GM21367 (cell line): ENCODE data around the gene PIP4K2A.

ENCODE experiments used
- ATAC-seq: cut with Tn5 transposase; IDR thresholded peaks from one replicate; pipeline ENCODE4 v1.9.1; 2021; ENCODE audit not compliant: unreplicated experiment

PIP4K2A gene

DNA sequence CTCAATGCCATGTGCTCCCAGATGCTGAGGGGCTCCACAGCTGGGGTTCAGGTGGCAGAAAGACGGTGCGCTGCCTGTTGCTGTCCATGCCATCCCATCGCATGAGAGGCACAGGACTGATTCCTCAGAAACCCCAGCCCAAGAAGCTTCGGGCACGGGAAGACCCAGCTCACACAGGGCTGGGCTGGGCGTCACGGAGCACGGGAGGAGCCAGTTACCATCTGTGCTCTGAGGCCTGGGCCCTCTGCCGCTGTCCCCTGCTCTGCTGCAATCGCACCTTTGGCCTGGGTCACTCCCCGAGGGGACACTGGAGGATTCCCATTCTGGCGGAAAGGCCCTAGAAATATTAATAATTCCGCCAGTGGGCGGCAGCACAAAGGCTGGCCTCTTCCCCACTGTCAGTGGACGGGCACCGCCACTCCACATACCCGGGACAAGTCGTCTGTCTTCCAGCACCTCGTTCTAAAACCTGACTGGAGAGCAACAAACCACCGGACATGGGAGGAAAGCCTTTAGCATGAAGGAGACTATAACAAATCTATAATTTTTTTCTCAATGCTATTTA lies 92.1 kb downstream of the PIP4K2A start:
- ATAC-seq: no peak

DNA sequence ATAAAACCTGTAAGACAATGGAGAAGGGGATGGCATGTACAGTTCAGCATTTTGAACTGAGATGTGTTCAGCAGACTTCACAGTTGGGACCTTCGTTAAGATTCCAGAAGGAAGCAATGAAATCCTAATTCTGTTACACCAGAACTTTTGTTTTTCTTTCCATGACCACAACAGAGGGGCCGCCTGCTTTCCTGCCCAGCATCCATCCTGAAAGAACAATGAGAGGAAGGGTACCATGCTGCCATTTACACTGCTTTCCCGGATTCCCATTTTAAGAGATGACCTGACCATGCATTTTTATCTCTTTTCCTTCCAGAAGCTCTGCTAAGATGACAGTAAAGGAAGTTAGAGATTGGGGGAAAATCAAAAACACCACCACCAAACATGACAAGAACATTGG lies 92.7 kb downstream of the PIP4K2A start:
- no peak for ATAC-seq

DNA sequence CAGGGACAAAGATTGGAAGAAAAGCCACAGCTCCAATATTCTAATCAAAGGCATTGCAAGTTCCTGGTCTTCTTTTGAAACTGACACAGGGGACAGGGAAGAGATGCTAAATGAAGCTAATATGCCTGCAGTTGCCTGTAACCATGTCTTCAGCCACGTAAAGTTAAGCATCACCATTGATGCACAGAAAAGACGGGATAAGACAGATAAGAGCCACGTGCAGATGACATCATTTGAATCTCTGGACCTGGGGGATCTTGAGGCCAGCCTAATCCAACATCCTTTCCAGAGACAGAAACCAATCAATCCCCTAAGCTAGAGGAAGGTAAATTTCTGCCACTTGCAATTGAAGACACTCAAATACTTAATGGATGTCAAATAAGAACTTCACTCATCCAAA lies 93.4 kb downstream of the PIP4K2A start:
- no peak for ATAC-seq

DNA sequence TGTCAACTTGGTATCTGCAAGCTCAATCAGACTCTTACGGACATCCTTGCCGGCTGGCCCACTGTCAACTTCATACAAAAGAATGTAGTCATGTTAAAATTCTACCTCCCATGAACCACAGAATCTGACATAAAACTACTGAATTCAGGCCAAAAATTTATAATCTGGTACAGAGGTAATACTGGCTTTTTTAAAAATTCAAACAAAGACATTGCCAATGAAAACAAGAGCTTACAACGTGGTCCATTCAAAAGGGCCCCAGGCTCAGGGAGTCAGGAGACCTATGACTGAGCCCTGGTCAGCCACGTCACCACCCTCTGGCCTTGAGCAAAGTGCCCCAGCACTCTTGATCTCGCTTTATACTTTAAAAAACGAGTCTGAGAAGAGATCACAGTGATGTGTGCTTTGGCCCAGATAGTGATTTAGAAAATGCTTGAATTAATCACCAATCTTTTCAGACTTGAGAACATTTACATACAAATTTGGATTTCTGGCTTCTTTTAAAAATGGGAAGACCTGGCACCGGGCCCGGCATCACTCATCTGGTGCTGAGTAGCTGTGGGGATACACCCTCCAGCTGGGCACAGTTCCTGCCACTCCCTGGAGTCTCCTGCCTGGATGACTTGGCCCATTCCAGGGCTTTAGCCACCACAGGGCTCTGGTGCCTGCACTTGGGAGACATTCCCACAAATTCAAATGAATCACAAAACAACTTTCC lies 94.1 kb downstream of the PIP4K2A start:
- no peak for ATAC-seq

DNA sequence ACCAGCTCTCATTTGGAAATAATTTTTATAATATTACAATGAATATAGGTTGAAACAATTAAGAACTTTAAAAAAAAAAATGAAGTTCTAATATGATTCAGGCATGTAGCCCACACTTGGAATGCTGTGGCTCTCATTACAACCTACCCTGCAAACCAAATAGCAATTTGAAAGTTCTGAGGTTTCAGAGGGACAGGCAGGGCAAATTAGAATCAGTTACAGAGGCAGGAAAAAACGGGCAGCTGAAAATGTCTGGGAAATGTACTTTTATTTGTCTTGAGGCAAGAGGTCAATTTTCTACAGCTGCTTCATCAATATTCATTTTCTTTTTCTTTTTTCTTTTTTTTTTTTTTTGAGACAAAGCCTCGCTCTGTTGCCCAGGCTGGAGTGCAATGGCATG lies 95.3 kb downstream of the PIP4K2A start:
- no peak for ATAC-seq

DNA sequence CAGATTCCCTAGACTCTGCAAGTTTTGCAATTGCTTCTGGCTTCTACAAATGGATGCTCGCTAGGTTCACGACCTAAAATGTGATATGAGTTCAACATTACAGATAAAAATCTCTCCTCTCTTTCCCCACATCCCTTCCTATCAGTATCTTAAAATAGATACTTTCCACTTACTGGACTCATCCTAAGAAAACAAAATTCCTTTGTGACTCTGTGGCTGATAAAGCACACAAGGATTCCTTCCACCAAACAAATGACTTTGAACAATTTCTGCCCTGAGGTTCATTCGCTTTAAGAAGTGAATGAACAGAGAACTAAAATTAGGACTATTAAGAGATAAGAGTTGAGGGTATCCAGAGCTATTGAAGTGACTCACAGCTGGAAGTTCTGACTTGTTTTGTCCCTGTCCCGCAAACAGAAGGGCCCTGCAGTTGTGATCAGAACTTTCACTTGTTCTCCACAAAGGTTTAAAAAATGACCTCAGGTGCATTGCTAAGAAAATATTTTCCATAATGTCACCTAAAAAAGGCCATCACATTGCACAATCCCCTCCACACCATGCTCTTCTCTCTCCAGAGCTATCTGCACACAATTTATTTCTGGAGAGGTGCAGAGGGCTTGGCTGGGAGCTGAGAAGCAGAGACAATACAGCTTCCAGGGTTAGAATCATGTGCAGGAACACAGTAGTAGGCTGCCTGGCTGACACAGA lies 96.1 kb downstream of the PIP4K2A start:
- no peak for ATAC-seq

DNA sequence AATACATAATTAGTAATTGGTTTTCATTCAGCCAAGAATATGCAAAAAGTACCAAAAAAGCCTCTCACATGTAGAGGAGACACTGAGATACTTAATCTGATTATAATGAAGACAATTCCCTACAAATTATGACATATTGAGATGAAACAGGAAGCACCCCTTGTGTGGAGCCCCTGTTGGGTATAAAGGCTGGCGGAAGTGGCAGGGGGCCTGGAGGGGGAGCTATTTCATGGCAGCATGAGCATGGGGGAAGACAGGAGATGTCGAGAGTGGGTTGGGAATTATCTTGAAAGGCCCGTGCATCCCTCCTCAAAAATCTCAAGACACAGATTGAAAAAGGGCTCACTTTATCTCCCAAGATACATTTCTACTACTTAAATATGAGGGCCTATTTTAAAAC lies 96.9 kb downstream of the PIP4K2A start:
- ATAC-seq: no peak

DNA sequence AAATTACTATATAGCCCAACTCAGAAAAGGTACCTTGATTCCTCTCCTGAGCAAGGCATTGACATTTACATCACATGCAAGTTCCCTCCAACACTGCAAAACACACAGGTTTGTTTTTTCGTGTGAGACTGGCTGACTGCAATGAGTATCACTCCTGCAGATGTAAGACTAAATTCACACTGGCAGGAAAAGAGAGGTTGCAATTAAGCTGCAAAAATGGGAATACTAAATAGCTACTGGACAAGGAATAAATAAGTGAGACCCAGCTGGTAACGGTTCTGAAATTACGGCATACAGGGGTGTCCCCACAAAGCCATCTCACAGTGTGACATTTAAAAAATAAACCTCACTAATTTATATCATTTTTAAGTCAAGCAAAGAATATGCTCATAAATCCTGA lies 97.3 kb downstream of the PIP4K2A start:
- no peak for ATAC-seq

DNA sequence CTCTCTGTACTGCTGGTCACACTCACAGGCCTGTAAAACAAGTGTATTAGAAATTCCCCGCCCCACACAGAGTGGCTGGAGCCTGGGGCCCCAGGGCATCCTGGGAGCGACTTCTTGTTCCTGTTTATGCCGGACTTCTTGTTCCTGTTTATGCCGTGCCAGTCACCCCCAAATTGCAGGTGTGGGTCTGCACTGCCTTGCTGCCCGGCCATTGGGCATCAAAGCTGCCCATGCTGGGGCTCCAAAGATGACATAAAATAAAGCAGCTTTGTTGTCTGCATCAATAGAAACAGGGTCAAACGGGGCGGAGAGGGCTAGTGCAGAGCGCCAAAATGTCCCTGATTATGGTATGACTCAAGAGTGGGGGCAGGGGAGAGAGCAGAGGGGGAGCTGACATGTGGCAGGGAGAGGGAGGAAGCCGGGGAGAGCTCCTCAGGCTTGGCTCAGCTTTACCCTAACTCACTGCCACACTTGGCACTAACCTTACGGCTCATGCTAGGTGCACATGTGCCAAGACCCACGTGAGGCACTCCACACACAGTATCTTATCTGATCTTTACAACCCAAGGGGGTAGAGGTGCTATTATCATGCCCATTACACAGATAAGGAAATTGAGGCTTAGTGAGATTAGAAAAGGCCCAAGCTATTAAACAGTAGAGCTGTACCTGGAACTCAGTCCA lies 98.4 kb downstream of the PIP4K2A start:
- peak; percentile 54 for ATAC-seq

DNA sequence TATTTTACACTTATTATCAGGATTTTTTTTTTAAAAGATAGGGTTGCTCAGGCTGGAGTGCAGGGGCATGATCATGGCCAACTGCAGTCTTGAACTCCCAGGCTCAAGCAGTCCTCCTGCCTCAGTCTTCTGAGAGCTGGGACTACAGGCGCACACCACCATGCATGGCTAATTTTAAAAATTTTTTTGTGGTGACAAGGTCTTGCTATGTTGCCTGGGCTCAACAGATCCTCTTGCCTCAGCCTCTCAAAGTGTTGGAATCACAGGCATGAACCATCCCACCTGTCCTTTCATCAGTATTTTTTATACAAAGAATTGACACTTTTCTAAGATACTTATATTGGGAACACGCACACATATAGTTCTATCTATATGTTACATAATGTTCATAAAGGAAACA lies 99.3 kb downstream of the PIP4K2A start:
- ATAC-seq: no peak

DNA sequence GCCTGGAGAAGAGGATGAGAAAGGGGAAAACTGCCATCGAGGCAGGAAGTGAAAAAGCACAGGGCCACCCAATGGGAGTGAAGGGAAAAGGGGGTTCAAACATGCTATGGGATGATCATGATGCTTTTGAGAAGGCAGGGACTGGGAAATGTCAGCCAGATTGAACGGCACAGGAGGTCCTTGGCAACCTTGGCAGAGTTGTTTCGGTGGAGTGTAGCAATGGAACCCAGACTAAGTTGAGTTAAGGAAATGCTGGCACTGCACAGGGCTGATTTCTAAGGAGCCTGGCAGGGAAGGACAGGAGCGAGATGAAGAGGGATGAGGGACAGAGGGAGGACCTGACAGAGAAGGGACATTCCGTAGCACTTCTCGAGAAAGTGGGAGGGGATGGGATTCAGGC lies 101.4 kb downstream of the PIP4K2A start:
- ATAC-seq: no peak

DNA sequence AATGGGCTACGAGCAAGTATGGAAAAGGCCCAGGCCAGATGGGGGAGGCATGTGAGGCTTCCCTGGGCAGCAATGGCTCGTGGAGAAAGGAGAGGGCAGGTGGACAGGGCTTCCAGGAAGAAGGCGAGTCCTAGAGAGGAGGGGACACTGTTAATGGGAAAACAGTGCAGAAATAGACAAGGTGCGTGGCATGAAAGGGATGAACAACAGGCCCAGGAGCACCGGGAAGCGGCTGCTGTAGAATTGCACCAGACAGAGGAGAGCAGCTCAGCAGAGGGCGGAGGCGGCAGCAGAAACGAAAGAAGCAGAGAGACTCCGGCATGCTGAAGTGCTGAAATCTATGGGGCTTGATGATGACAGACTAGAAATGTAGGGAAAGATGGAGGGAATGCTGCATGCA lies 102.1 kb downstream of the PIP4K2A start:
- no peak for ATAC-seq

DNA sequence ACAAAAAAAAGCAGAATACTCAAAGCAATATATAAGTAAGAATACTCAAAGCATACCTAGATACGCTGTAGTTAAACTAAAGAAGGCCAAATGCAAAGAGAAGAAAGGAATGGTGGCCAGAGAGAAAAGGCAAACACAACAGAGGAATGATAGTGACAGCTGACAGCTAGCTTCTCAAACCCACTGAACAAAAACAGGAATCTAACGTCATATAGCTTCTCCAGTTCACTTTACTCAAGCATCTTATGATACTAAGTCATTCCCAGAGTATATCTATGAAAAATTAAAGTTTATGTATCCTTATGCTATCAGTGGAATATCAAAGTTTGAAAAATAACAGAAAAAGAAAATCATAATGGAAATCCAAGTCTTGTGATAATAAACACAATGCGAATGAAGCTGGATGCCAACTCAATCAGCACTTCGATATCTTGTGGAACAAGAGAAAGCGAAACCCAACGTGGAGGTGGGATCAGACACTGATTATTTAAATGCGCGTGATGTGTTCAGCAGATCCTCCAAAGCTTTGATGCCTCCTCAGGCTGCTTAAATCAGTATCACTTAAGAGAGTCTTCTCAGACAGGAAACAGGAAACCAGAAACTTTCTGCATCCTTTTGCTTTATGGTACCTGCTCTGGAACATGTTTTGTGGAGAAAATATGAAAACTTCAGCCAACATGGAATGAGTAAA lies 102.8 kb downstream of the PIP4K2A start:
- peak; percentile 38 for ATAC-seq

DNA sequence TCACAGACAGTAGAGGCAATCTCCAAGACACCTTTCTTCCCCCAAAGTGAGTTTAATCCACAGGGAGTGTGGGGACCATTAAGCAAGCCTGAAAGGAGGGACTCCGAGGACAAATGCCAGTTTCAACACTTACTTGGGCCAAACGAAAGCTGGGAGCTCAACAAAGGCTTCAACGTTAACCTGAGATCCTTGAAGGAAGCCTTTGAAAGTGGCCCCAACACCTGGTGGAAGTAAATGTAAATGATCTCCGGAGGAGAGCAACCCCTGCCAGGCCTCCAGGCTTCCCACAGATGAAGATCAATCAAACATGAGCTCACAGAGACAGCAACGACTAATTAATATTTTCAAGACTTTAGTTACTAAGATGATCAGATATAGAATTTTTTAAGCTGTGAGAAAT lies 103.8 kb downstream of the PIP4K2A start:
- no peak for ATAC-seq

DNA sequence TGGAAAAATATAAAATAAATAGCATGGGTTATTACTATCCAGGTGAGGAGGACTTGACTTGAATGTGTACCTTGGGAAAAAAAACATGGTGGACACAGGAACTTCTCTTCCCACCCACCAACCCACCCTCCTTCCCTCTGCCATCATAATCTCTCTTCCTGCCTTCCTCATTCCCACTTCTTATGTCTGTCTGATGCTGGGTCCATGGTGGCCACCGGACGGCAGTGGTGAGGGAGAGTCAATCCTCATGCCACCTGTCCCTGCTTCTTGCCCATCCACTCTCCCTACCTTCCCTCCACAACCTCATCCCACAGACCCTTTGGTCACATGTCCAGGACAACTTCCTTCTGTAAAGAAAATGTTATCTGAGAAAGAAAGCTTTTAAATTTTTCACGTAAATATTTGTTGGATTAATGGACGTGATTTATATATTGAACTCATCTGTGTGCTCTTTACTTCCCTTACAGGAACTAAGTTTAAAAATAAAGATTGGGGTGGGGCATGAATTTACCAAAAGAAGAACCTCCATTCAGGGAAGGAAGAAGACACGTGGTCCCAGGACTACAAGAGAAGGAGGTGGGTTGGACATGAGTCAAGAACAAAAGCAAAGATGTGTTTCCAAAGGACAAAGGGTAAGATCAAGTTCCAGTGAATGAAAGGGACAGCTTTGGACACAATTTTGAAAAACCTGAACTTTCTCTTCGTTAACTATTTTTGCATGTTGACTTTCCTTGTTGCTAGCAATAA lies 104.5 kb downstream of the PIP4K2A start:
- no peak for ATAC-seq

DNA sequence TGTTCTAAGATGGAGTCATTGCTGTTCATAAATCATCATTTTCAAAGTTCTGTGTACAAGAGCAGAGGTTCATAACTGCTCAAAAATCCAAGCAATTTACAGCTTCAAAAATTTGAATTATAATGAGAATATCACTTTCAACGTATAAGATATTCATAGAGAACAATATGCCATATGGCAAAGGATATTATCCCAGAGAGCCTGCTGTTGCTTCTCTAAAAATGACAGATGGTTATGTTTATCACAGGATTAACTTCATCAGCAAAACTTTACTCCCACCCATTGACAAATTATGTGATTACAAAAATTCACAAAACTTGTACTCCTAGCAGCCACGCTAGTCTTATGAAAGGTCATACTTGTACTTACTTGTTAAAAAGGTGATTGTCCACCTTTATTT lies 105.1 kb downstream of the PIP4K2A start:
- ATAC-seq: no peak

DNA sequence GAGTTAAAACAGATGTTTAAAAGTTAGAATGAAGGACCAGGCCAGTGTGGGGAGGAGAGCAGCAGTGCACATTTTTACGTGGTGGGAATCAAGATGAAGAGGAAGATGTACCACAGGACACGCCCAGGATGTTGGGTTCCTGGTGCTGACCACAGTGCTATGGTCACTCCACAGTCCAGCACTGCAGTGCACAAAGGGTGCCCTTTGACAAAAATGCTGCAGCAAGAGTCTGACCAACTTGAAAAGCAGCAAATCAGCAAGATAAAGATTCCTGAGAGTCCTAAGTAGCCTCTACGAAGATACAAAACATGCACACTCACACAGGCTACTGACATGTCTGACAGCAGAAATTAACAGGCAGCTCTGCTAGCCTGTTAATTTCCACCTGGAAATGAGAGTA lies 107.1 kb downstream of the PIP4K2A start:
- ATAC-seq: no peak

DNA sequence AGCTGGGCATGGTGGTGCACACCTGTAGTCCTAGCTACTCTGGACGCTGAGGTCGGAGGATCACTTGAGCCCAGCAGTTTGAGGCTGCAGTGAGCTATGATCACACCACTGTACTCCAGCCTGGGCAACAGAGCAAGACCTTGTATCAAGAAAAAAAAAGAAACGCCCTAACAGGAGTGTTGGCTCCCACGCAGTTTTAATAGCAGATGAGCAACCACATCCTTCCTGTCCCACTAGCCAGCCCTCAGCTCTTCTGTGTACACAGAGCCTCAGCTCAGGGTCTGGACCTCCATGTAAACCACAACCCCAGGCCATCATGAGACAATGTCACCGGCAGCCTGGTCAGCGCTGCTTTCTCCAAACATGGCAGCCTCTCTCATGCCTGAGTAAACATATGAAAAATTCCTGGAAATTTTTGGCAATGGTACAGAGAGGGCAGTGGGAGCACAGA lies 108.2 kb downstream of the PIP4K2A start:
- ATAC-seq: peak; percentile 90

DNA sequence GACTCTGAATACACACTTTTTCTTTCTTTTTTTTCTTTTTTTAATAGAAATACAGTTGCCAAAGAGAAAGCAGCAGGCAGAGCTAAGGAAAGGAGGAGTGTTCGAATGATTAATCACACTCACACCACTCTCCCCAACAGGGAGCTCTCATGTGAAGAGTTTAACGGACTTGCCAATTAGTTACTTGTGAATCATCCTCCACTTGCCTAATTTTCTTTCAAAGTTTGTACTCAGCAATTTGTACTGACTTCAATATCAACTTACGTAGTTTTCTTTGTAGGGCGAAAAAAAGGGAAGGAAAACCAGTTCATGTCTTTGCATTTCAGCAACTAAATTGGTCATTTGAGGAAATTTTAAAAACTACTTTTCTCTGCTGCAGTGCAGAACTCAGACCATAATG lies 109.2 kb downstream of the PIP4K2A start:
- peak; percentile 27 for ATAC-seq

DNA sequence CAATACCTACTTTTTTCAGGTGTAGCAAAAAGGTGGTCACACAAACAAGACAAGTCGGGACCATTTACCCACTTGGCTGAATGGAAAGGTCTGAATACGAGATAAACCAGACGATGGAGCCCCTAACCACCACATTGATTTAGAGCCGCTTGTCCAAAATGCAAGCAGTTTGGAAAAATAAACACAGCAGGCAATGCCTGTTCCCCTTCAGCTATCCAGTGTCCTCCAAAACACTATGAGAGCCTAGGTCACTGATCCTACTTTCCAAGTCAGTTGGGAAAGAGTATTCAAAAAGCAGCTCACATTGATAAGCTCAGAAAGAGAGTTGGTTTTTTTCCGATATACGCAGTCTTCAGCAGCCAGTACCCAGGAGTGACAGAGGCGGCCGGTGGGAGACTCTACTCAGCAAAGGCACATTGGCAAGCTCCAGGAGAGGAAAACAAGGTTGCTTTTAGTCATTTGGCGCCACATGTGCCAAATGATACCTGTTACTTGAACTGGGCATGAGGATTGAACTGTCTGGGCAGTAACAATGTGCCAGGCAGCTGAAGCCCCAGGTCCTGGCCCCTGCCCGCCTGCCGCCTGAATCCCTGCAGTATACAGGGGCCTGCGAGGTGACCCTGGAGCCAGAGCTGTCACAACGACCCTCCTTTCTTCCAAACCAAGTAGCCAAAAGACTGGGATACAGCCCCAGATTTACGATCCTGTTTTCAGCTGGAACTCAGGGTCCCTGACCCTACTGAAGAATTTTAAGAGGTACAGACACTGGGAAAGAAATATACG lies 109.8 kb downstream of the PIP4K2A start:
- ATAC-seq: no peak
